HepG2 (cell line): ENCODE results near the gene DCTN4.

Source experiments
- GABPA ChIP-seq, 2 experiments: IDR thresholded peaks; 2 replicates each; pipeline ENCODE4 v1.6.1; 2011 to 2016; ENCODE audit warnings: low read depth in 2 of 2, low read length in 1 of 2, missing biosample characterization in 1 of 2, missing genetic modification characterization in 1 of 2
- ISX ChIP-seq: sonication (generic); formaldehyde crosslinking; conservative IDR thresholded peaks from 2 replicates; pipeline ENCODE4 v1.5.0; 2020; ENCODE audit warnings: missing genetic modification reagents
- TF ChIP-seq, protein P1 (sequence below): sonication (generic); formaldehyde crosslinking; IDR thresholded peaks from 2 replicates; pipeline ENCODE4 v1.5.0; 2020; ENCODE audit warnings: mild to moderate bottlenecking, missing genetic modification reagents, moderate library complexity

DNA sequence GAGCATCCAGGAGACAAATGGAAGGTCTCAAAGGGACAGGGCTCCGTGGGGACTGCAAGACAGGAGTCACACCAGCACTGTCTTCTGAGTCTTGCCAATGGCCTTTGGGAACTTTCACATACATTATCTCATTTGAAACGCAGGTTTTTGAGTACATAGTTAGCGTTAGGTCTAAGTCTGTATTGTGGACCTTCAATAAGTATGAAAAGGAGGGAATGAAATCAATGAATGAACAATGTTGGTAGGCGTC, 442 bp upstream of the DCTN4 start:
- TF ChIP-seq, protein P1, sequence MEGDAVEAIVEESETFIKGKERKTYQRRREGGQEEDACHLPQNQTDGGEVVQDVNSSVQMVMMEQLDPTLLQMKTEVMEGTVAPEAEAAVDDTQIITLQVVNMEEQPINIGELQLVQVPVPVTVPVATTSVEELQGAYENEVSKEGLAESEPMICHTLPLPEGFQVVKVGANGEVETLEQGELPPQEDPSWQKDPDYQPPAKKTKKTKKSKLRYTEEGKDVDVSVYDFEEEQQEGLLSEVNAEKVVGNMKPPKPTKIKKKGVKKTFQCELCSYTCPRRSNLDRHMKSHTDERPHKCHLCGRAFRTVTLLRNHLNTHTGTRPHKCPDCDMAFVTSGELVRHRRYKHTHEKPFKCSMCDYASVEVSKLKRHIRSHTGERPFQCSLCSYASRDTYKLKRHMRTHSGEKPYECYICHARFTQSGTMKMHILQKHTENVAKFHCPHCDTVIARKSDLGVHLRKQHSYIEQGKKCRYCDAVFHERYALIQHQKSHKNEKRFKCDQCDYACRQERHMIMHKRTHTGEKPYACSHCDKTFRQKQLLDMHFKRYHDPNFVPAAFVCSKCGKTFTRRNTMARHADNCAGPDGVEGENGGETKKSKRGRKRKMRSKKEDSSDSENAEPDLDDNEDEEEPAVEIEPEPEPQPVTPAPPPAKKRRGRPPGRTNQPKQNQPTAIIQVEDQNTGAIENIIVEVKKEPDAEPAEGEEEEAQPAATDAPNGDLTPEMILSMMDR = no peak
- TF ChIP-seq ISX (no peak), GABPA (IDR thresholded peaks at IDR 0.05; ENCODE audit: low read depth, low read length) (no peak), GABPA (CRISPR knock-in tag; IDR thresholded peaks at IDR 0.05; ENCODE audit: low read depth) (no peak)
